Activated CD4-positive, alpha-beta T cell treated with anti-CD3 and anti-CD28 coated beads, Interleukin-2, amount 10 ng/mL, durations not matched to agents 24 days and 14 days (primary cell): ENCODE measurements around the gene ID1. TPM values are rescaled to one million over a fixed set of nuclear protein-coding genes. Genes with fewer than 3 reads are reported as not detected.

Experiments
- DNase-seq: peaks from one replicate; pipeline ENCODE4 v3.0.0; 2022
- H3K27ac Mint-ChIP-seq: one replicate; pipeline ENCODE4 v1.8.0; 2022; ENCODE audit warnings: mild to moderate bottlenecking, mixed read lengths
- H3K27me3 Mint-ChIP-seq: one replicate; pipeline ENCODE4 v1.8.0; 2022; ENCODE audit warnings: mixed read lengths
- H3K36me3 Mint-ChIP-seq: one replicate; pipeline ENCODE4 v1.8.0; 2022; ENCODE audit warnings: low read depth, mild to moderate bottlenecking, mixed read lengths
- H3K4me1 Mint-ChIP-seq: one replicate; pipeline ENCODE4 v1.8.0; 2021; ENCODE audit warnings: mixed read lengths
- H3K4me3 Mint-ChIP-seq: one replicate; pipeline ENCODE4 v1.8.0; 2022; ENCODE audit warnings: mild to moderate bottlenecking, moderate library complexity, mixed read lengths
- H3K9me3 Mint-ChIP-seq: one replicate; pipeline ENCODE4 v1.8.0; 2021; ENCODE audit warnings: mixed read lengths
- intact Hi-C: fragments of 100-400 bp; cut with micrococcal nuclease; formaldehyde crosslinking; loops from one replicate; pipeline ENCODE4 v1.15.1; 2023
- total RNA-seq: library from RNA; stranded (reverse); gene quantifications from 2 replicates; pipeline ENCODE4 v1.2.3, GENCODE V29; 2022

Gene ID1, protein sequence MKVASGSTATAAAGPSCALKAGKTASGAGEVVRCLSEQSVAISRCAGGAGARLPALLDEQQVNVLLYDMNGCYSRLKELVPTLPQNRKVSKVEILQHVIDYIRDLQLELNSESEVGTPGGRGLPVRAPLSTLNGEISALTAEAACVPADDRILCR
- total RNA-seq: 2.7 and 2.9 TPM in 2 replicates

DNA sequence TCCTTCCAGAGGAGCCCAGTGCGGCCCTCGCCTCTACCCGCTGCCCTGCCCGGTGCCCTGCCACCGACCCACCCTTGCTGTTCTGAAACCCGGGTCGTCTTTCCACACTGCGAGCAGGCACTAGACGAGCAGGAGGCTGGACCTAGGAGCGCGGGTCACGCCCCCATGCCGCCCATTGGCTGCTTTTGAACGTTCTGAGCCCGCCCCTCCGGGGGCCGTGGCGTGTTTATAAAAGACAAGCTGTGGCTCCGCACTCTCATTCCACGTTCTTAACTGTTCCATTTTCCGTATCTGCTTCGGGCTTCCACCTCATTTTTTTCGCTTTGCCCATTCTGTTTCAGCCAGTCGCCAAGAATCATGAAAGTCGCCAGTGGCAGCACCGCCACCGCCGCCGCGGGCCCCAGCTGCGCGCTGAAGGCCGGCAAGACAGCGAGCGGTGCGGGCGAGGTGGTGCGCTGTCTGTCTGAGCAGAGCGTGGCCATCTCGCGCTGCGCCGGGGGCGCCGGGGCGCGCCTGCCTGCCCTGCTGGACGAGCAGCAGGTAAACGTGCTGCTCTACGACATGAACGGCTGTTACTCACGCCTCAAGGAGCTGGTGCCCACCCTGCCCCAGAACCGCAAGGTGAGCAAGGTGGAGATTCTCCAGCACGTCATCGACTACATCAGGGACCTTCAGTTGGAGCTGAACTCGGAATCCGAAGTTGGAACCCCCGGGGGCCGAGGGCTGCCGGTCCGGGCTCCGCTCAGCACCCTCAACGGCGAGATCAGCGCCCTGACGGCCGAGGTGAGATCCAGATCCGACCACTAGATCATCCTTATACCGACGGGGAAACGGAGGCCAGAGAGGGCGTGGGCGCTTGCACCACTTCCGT lies at the start of gene ID1:
ID1 (plus strand) TSS at position 259 of the 871 bp plus-strand sequence; CDS start at position 358, 99 bp downstream.
- peak; percentile 97 for DNase-seq
- Mint-ChIP-seq H3K4me3 (peak within 1 kb of the TSS; percentile 98), H3K27ac (peak within 1 kb of the TSS; percentile 30), H3K27me3 (peaks cover 52% of the 10 kb centered on the region), H3K36me3 (no peaks in the 10 kb centered on the region), H3K4me1 (peaks cover 26% of the 10 kb centered on the region), H3K9me3 (no peaks in the 10 kb centered on the region)
- intact Hi-C loops: loop anchor here (1.0 to 2.0 kb wide), 4 partner anchors 8 to 90 kb away; partner anchors contain the start of gene HM13

DNA sequence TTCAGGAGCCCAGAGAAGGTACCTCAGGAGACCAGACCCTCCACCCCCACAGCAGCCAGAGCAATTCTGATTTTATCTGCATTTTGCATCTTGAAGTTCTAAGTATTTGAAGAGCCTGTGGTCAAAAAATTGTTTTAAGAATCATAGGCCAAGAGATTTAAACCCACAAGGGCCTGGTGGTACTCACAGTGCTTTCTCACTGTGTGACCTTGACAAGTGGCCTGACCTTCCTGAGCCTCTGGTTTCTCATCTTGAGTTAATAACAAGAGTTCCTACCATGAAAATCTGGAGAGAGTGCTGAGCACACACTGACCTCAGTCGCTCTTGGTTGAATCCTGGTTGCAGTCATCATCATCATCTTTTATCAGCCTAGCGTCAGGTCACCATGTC lies 45.4 kb upstream of the ID1 start:
- intact Hi-C loops: loop anchor here (1.0 to 10.0 kb wide), 2 partner anchors 45 to 53 kb away; partner anchors contain the start of gene HM13
- peaks cover 73% of the 10 kb centered on the region for H3K36me3 Mint-ChIP-seq
- no peaks in the 10 kb centered on the region for H3K27me3 Mint-ChIP-seq
- peak overlapping the region; percentile 85 for H3K27ac Mint-ChIP-seq
- no peak overlapping the region for H3K4me3 Mint-ChIP-seq
- no peaks in the 10 kb centered on the region for H3K9me3 Mint-ChIP-seq
- peaks cover 12% of the 10 kb centered on the region for H3K4me1 Mint-ChIP-seq
- DNase-seq: no peak

DNA sequence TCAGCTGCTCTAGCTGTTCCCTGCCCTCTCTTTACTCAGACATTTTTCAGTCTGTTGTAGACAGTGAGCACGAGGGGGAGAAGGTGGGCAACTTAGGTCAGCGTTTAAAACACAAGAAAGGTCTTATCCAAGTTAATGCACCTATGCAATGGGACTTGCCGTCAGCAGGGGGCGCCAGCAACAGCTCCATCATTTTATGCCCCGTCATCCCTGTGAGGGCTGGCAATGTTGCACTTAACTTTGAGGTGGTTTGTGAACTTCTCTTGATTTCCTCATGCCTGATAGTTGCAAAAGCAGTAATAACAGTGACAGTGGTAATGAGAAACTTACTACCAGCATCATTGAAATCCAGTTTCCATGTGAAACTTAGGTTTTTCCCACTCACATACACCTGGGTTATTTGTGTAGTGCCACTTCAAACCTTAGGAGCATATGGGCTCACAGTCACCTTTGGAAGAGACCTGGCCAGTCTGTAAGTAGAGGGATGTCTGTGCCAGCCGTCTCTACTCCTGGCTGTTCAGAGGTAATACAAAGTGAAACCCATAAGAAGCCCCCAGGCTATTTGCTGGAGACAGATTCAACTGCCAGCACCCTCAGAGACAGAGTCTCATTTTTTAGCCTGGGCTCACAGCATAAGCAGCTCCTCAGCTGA lies 44.9 kb upstream of the ID1 start:
- Mint-ChIP-seq H3K27me3 (no peaks in the 10 kb centered on the region), H3K27ac (peak overlapping the region; percentile 85), H3K4me3 (no peak overlapping the region), H3K36me3 (peaks cover 69% of the 10 kb centered on the region), H3K4me1 (peaks cover 12% of the 10 kb centered on the region), H3K9me3 (no peaks in the 10 kb centered on the region)
- DNase-seq: peak; percentile 91
- intact Hi-C loops: loop anchor here (1.0 to 10.0 kb wide), 2 partner anchors 45 to 52 kb away; partner anchors contain the start of gene HM13

DNA sequence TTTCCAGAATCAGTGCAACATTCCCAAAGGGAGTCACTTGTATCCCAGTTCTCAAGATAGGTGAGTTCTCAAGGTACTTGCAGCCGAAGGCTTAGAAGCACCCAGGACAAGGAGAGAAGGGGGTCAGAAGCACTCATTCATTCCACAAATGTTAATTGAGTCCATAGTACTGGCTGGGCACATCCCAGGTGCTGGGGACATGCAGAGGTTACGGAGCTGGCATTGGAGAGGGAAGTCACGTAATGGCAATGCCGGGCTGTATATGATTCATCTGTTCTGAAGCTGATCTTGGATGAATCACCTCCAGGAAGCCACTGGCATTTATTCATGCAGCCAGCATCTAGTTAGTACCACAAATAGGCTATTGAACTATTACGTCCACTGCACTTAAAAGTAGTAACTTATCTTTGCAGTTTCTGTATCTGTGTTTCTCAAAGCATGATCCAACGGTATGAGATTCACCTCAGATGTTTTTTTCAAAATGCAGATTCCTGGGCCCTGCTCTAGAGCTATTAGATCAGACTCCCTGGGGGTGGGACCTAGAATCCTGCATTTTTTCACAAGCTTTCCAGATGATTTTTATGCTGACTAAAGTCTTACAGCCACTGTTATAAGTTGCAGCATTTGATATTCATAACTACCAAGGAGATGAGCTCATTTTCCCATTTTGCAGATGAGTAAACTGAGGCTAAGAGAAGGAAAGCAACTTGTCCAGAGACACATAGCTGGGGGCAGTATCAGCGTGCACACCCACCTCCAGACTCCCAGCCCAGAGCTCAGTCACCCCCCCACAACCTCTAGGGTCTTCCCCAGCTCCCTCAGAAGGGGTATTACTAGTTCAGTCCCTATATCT lies 44.1 kb upstream of the ID1 start:
- Mint-ChIP-seq H3K4me1 (peaks cover 12% of the 10 kb centered on the region), H3K36me3 (peaks cover 66% of the 10 kb centered on the region), H3K27me3 (no peaks in the 10 kb centered on the region), H3K27ac (peak overlapping the region; percentile 85), H3K4me3 (no peak overlapping the region), H3K9me3 (no peaks in the 10 kb centered on the region)
- DNase-seq: no peak
- intact Hi-C loops: loop anchor here (1.0 to 10.0 kb wide), 2 partner anchors 46 to 51 kb away; partner anchors contain the start of gene HM13

DNA sequence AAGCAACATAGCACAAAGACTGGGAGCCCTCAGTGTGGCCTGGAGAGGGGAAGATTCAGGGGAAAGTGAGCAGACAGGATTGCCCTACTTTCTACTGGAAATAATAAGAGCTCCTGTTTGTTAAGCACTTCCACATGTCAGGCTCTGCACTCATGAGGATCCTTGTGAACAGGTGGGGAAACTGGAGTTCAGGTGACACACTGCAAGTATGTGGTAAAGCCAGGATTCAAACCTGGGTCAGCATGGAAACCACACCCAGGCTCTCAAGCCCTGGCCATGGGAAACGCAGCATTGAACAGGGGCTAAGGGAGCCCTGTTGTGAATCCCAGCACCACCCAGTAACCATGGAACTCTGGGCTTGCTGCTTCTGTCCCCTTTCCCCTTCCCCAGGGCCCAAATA lies 42.8 kb upstream of the ID1 start:
- H3K4me3 Mint-ChIP-seq: no peak overlapping the region

DNA sequence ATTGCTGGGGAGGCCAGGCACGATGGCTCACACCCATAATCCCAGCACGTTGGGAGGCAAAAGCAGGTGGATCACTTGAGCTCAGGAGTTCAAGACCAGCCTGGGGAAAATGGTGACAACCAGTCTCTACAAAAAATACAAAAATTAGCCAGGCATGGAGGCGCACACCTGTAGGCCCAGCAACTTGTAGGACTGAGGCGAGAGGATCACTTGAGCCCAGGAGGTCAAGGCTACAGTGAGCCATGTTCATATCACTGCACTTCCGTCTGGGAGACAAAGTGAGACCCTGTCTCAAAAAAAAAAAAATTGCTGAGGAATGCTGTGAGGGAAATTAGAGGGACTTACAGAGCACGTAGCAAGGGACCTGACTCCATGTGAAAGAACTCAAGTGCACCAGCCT lies 40.8 kb upstream of the ID1 start:
- Mint-ChIP-seq H3K9me3 (no peaks in the 10 kb centered on the region), H3K27me3 (no peaks in the 10 kb centered on the region), H3K36me3 (peaks cover 65% of the 10 kb centered on the region), H3K27ac (no peak overlapping the region), H3K4me1 (peaks cover 18% of the 10 kb centered on the region), H3K4me3 (no peak overlapping the region)
- DNase-seq: no peak
- intact Hi-C loops: loop anchor here (10.0 kb wide), 1 partner anchor 49 kb away; the partner anchor contains the start of gene HM13

More for the DNA sequence above, 42.8 kb upstream of the ID1 start:
- Mint-ChIP-seq H3K36me3 (peaks cover 64% of the 10 kb centered on the region), H3K27me3 (no peaks in the 10 kb centered on the region), H3K27ac (no peak overlapping the region), H3K9me3 (no peaks in the 10 kb centered on the region), H3K4me1 (peaks cover 20% of the 10 kb centered on the region)
- no peak for DNase-seq
- intact Hi-C loops: loop anchor here (10.0 kb wide), 1 partner anchor 47 kb away; the partner anchor contains the start of gene HM13

DNA sequence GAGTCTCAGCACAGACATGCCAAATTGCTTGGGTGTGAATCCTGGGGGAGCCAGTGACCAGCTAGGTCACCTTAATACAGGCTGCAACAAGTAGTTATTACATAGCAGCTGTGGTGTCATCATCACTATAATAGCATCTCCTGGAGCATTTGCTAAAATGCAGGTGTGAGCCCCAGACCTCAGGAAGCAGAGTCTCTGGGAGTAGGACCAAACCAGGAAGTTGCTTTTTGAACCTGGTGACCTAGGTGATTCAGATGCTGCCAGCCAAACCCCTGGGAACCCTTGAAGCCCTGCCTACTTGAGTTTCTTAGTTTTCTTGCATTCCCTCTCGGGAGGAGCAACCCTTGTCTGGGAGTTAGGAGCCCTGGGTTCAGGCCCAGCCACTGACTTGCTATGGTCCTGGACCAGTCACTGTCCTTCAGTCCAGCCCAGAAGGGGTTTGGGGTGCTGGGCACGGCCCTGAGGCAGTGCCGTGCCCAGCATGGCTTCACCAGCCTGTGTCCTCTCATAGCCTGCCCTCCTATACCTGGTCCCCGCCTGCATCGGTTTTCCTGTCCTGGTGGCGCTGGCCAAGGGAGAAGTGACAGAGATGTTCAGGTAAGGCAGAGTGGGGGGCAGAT lies 39.3 kb upstream of the ID1 start:
- H3K9me3 Mint-ChIP-seq: no peaks in the 10 kb centered on the region
- peaks cover 54% of the 10 kb centered on the region for H3K36me3 Mint-ChIP-seq

DNA sequence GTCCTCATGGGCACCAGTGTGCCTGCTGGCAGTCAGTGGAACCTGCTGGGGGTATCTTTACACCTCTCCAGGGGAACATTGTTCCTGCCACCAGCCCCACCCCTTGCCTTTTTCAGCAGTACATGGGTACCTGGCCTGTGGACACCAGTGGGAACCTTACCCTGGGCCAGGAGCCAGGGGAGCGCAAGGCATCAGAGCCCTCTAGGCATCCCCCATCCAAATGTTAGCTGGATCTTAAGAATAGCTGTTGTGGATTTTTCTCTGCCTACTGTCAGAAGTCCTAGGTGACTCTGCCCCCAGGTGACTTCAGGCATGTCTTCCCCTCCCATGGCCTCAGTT lies 38.8 kb upstream of the ID1 start:
- peaks cover 8% of the 10 kb centered on the region for H3K4me1 Mint-ChIP-seq
- H3K27ac Mint-ChIP-seq: peak overlapping the region; percentile 56
- intact Hi-C loops: loop anchor here (10.0 kb wide), 1 partner anchor 51 kb away; the partner anchor contains the start of gene HM13

More for the DNA sequence above, 39.3 kb upstream of the ID1 start:
- Mint-ChIP-seq H3K4me1 (peaks cover 8% of the 10 kb centered on the region), H3K4me3 (no peak overlapping the region), H3K27me3 (no peaks in the 10 kb centered on the region), H3K27ac (no peak overlapping the region)
- peak; percentile 54 for DNase-seq
- intact Hi-C loops: loop anchor here (10.0 kb wide), 1 partner anchor 51 kb away; the partner anchor contains the start of gene HM13

DNA sequence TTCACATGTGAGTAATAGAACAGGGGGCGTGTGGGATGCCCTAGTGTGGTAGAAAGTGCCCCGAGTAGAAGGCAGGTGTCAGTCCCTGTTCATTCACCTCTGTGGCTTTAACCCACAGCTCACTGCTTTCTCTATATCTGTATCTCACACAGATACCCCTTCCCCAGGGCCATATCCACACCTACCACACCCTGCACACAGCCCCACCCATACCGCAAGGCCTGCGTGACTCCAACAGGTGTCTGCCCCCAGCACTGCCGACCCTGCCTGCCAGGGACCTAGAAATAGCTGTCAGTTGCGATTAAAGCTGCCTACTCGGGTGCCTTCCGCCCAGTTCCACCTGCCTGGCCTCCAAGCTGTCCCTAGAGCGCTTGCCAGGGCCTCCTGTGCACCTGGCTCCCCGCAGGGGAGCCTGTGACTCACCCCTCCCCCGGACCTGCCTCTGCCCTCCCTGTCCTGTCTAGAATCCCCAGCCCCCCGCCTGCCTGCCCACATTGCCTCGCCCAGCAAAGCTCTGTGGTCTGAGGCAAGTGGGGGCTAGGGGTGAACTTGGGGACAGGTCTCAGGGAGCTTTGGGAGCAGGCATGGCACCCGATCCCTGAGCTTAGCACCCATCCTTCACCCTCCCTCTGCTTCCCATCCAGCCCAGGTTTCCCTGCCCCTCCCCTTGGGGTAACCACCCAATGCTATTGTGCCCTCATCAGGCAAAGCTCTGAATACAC lies 38.3 kb upstream of the ID1 start:
- intact Hi-C loops: loop anchor here (10.0 kb wide), 1 partner anchor 52 kb away; the partner anchor contains the start of gene HM13
- Mint-ChIP-seq H3K36me3 (peaks cover 45% of the 10 kb centered on the region), H3K9me3 (no peaks in the 10 kb centered on the region), H3K4me1 (peaks cover 8% of the 10 kb centered on the region), H3K4me3 (no peak overlapping the region), H3K27ac (peak overlapping the region; percentile 56), H3K27me3 (no peaks in the 10 kb centered on the region)
- DNase-seq: peak; percentile 54

More for the DNA sequence above, 38.8 kb upstream of the ID1 start:
- Mint-ChIP-seq H3K4me3 (no peak overlapping the region), H3K9me3 (no peaks in the 10 kb centered on the region), H3K27me3 (no peaks in the 10 kb centered on the region), H3K36me3 (peaks cover 50% of the 10 kb centered on the region)
- DNase-seq: peak; percentile 53

DNA sequence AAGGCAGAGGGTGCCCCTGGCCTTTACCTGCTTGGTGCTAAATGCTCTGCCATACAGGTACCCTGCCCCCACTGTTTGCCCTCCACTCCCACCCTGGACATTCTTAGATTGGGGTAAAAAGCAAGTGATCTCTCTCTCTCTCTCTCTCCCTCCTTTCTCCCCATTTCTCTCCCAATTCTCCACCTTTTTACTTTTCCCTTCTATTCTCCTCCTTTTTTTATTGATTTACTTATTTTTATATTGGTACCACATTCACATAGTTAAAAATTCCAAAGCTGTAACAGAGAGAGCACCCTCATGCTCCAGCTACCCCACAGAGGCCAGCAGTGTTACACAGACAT lies 37.7 kb upstream of the ID1 start:
- no peaks in the 10 kb centered on the region for H3K9me3 Mint-ChIP-seq
- no peak overlapping the region for H3K4me3 Mint-ChIP-seq
- peaks cover 13% of the 10 kb centered on the region for H3K4me1 Mint-ChIP-seq
- H3K27me3 Mint-ChIP-seq: no peaks in the 10 kb centered on the region
- DNase-seq: no peak
- intact Hi-C loops: loop anchor here (10.0 kb wide), 1 partner anchor 53 kb away; the partner anchor contains the start of gene HM13
- H3K36me3 Mint-ChIP-seq: peaks cover 43% of the 10 kb centered on the region
- peak overlapping the region; percentile 29 for H3K27ac Mint-ChIP-seq

DNA sequence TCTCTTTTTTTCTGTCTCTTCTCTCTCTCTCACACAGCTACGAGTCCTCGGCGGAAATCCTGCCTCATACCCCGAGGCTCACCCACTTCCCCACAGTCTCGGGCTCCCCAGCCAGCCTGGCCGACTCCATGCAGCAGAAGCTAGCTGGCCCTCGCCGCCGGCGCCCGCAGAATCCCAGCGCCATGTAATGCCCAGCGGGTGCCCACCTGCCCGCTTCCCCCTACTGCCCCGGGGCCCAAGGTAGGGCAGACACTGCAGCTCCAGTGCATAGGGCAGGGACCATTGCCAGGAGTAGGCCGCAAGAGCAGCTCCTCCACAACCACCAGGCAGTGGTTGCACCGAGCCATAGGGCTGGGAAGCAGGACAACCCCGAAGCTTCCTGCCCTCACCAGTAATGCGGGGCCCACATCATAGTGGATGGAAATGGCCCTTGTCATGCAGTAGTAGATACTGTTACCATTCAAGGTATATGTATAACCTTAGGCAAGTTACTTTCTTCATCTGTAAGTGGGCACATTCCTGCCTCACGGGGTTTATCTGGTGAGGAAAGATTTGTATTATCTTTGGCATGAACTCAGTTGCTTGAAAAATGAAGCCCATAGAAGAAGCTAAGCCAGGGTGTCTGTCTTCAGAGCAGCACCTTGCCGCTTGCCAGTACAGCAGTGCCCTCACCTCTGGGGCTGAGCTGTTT lies 36.9 kb upstream of the ID1 start:
- Mint-ChIP-seq H3K9me3 (no peaks in the 10 kb centered on the region), H3K27me3 (no peaks in the 10 kb centered on the region), H3K36me3 (peaks cover 36% of the 10 kb centered on the region), H3K4me1 (peaks cover 18% of the 10 kb centered on the region), H3K4me3 (no peak overlapping the region), H3K27ac (peak overlapping the region; percentile 1)
- intact Hi-C loops: loop anchor here (10.0 kb wide), 1 partner anchor 53 kb away; the partner anchor contains the start of gene HM13
- DNase-seq: peak; percentile 57
